Prostate gland (tissue), 2 donors: Measurements from ENCODE around the gene CYP4Z1. TPM values are rescaled to one million over a fixed set of nuclear protein-coding genes. Genes with fewer than 3 reads are reported as not detected.
"Not testable (repeated sequence)": the region's sequence is repeated elsewhere in the genome, so short reads cannot be mapped to it uniquely, and the experiment has no call there.

Experiments
- DNase-seq: peaks from one replicate; pipeline ENCODE4 v3.0.0-alpha.2; 2019; ENCODE audit warnings: low spot score
- H3K27ac ChIP-seq, 2 donors: fragments of 200-600 bp; sonication (generic); 2 replicates each; pipeline ENCODE4 v1.5.1; 2017 to 2019
- H3K27me3 ChIP-seq: fragments of 200-600 bp; sonication (generic); replicated peaks from 2 replicates; pipeline ENCODE4 v1.5.1; 2019; ENCODE audit not compliant: insufficient read depth
- H3K36me3 ChIP-seq, 2 donors: fragments of 200-600 bp; sonication (generic); 1 replicate in 1 of 2; 2 replicates in 1 of 2; pipeline versions ENCODE4 v1.5.1 to v1.8.1; 2017 to 2019
- H3K4me1 ChIP-seq: fragments of 200-600 bp; sonication (generic); replicated peaks from 2 replicates; pipeline ENCODE4 v1.5.1; 2019
- H3K4me3 ChIP-seq, 2 donors: fragments of 200-600 bp; sonication (generic); 2 replicates each; pipeline ENCODE4 v1.5.1; 2017 to 2019
- H3K9me3 ChIP-seq: fragments of 200-600 bp; sonication (generic); 2 replicates; pipeline ENCODE4 v1.5.1; 2017
- CTCF ChIP-seq, 4 experiments: fragments of 200-600 bp in 2 of 4; fragments of 450-650 bp in 2 of 4; sonication (generic) in 2 of 4; IDR thresholded peaks; 1 replicate in 3 of 4; 2 replicates in 1 of 4; pipeline ENCODE4 v1.5.1; 2016 to 2019; ENCODE audit warnings: antibody characterized with exemption in 4 of 4, mild to moderate bottlenecking in 2 of 4, moderate library complexity in 2 of 4
- POLR2A ChIP-seq: fragments of 450-650 bp; IDR thresholded peaks from one replicate; pipeline ENCODE4 v1.6.1; 2016; ENCODE audit warnings: antibody characterized with exemption, mild to moderate bottlenecking
- POLR2AphosphoS5 ChIP-seq: sonication (generic); formaldehyde crosslinking; IDR thresholded peaks from one replicate; pipeline ENCODE4 v1.6.1; 2017; ENCODE audit warnings: antibody characterized with exemption
- WGBS: methylation state at CpG from one replicate; pipeline ENCODE4 v1.1.5; 2018; 5-methylcytosine and 5-hydroxymethylcytosine counted together
- intact Hi-C: fragments of 100-400 bp; cut with DNase I; formaldehyde crosslinking; loops from one replicate; pipeline ENCODE4 v1.14.2; 2022
- total RNA-seq, 2 donors: library from RNA; depleted of rRNA; stranded (reverse); fragments of >200 nt; gene quantifications; one replicate each; pipeline ENCODE4 v1.1.0, GENCODE V29; 2016

CYP4Z1 gene
- total RNA-seq, 2 donors from 2014 or later, result 0.87 to 2.0 TPM

- H3K4me1 ChIP-seq, result no peaks in the 10 kb centered on the region
- H3K9me3 ChIP-seq, result no peaks in the 10 kb centered on the region
- H3K27ac ChIP-seq, result no peak within 1 kb of the TSS
- WGBS, result 88% methylated on average over 4 of the region's 4 CpGs
- no peak for TF ChIP-seq POLR2AphosphoS5
- no peak for TF ChIP-seq POLR2A
- no peak for TF ChIP-seq CTCF (IDR thresholded peaks at IDR 0.05)
- no peak for DNase-seq
- H3K36me3 ChIP-seq, result no peaks in the 10 kb centered on the region
- no peak within 1 kb of the TSS for H3K4me3 ChIP-seq
- intact Hi-C loops, result no loop called here
- H3K27me3 ChIP-seq, result no peaks in the 10 kb centered on the region
Observed at GRCh38 chr1:47137198-47137597, 70.2 kb downstream of the CYP4Z1 start, which contains the start of gene CYP4A22. Gene CYP4A22, plus strand, starts transcription at chr1:47137441. Its CDS starts 45 bp downstream, at chr1:47137486.

GRCh38 chr1:47137925-47138615 lies 71.0 kb downstream of the CYP4Z1 start:
- Histone ChIP-seq H3K9me3 (no peaks in the 10 kb centered on the region), H3K27ac (no peak overlapping the region), H3K27me3 (no peaks in the 10 kb centered on the region), H3K4me1 (no peaks in the 10 kb centered on the region), H3K36me3 (no peaks in the 10 kb centered on the region), H3K4me3 (no peak overlapping the region)
- no peak for DNase-seq
- 85% methylated on average over 5 of the region's 5 CpGs for WGBS
- intact Hi-C loops, result no loop called here
- no peak for TF ChIP-seq POLR2A

- DNase-seq, H3K27me3 ChIP-seq, intact Hi-C loops, H3K4me1 ChIP-seq, H3K36me3 ChIP-seq, H3K4me3 ChIP-seq, H3K27ac ChIP-seq, H3K9me3 ChIP-seq: not testable (repeated sequence)
- WGBS, result 81% methylated on average over 3 of the region's 3 CpGs
Observed at GRCh38 chr1:47140358-47140757, 73.3 kb downstream of the CYP4Z1 start.

- DNase-seq, intact Hi-C loops, H3K4me3 ChIP-seq, H3K36me3 ChIP-seq, H3K27ac ChIP-seq, H3K4me1 ChIP-seq, H3K27me3 ChIP-seq, H3K9me3 ChIP-seq: not testable (repeated sequence)
- 46% methylated on average over 6 of the region's 6 CpGs for WGBS
Observed at GRCh38 chr1:47143654-47144053, 76.6 kb downstream of the CYP4Z1 start.

GRCh38 chr1:47146495-47146894 lies 79.5 kb downstream of the CYP4Z1 start:
- H3K9me3 ChIP-seq, H3K27me3 ChIP-seq, H3K27ac ChIP-seq, H3K36me3 ChIP-seq, H3K4me1 ChIP-seq, DNase-seq, intact Hi-C loops, H3K4me3 ChIP-seq: not testable (repeated sequence)
- 30% methylated on average over 1 of the region's 1 CpG for WGBS

- H3K9me3 ChIP-seq, result no peaks in the 10 kb centered on the region
- no peak for DNase-seq
- 42% methylated on average over 6 of the region's 6 CpGs for WGBS
- H3K36me3 ChIP-seq, result no peaks in the 10 kb centered on the region
- H3K27ac ChIP-seq, result no peak overlapping the region
- no peaks in the 10 kb centered on the region for H3K27me3 ChIP-seq
- no peak overlapping the region for H3K4me3 ChIP-seq
- no peak for TF ChIP-seq POLR2A
- TF ChIP-seq POLR2AphosphoS5, result no peak
- TF ChIP-seq CTCF (IDR thresholded peaks at IDR 0.05), result no peak
- H3K4me1 ChIP-seq, result no peaks in the 10 kb centered on the region
- intact Hi-C loops, result no loop called here
Observed at GRCh38 chr1:47147047-47147785, 80.2 kb downstream of the CYP4Z1 start.

GRCh38 chr1:47149162-47149561 lies 82.1 kb downstream of the CYP4Z1 start:
- WGBS, result 34% methylated on average over 9 of the region's 9 CpGs

GRCh38 chr1:47156457-47156856 lies 89.4 kb downstream of the CYP4Z1 start:
- intact Hi-C loops, H3K36me3 ChIP-seq, H3K4me1 ChIP-seq, H3K9me3 ChIP-seq, H3K4me3 ChIP-seq, H3K27ac ChIP-seq, DNase-seq, H3K27me3 ChIP-seq: not testable (repeated sequence)

More at GRCh38 chr1:47149162-47149561, 82.1 kb downstream of the CYP4Z1 start:
- H3K27me3 ChIP-seq, intact Hi-C loops, H3K36me3 ChIP-seq, H3K4me1 ChIP-seq, H3K4me3 ChIP-seq, H3K27ac ChIP-seq, DNase-seq, H3K9me3 ChIP-seq: not testable (repeated sequence)

- 96% methylated on average over 3 of the region's 3 CpGs for WGBS
- H3K4me1 ChIP-seq, H3K4me3 ChIP-seq, H3K27ac ChIP-seq, intact Hi-C loops, H3K27me3 ChIP-seq, DNase-seq, H3K9me3 ChIP-seq, H3K36me3 ChIP-seq: not testable (repeated sequence)
Observed at GRCh38 chr1:47157957-47158356, 90.9 kb downstream of the CYP4Z1 start.
